Measurements from ENCODE around the gene CALY.
A peak's percentile ranks its signal among the peaks of the same experiment; 100 is the strongest.

The CALY gene

DNA sequence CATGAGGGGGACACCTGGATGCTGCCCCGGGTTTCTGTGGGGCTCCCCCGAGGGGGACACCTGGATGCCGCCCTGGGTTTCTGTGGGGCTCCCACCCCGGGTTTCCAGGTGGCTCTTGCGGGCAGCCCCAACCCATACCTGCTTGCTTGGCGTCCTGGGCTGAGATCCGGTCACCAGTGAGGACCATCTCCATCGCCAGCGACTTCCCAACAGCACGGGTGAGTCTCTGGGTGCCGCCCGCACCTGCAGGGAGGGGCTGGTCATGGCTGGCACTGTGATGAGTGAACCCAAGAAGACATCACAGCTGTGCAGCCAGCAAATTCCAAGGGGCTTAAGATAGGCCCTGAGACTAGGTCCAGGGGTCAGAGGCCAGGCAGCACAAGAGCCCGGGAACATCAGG is 30.1 kb upstream of the CALY start:
- no peak for DNase-seq (ENCODE audit: low read depth)

DNA sequence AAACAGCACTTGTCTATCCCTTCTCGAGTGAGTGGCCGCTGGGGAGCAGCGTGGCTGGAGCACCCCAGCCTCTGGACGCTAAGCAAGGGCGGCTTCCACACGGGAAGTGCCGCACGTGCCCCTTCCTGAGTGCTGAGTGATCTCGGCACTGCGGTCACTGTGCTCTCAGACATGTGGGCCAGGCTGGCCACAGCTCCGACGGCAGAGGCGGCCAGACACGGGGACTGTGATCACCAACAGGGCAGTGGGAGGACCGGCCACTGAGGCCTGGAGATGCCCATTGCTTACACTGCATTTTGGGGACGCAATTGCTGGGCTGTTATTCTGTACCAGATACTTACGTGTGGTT is 29.4 kb upstream of the CALY start:
- no peak for DNase-seq (ENCODE audit: low read depth)

DNA sequence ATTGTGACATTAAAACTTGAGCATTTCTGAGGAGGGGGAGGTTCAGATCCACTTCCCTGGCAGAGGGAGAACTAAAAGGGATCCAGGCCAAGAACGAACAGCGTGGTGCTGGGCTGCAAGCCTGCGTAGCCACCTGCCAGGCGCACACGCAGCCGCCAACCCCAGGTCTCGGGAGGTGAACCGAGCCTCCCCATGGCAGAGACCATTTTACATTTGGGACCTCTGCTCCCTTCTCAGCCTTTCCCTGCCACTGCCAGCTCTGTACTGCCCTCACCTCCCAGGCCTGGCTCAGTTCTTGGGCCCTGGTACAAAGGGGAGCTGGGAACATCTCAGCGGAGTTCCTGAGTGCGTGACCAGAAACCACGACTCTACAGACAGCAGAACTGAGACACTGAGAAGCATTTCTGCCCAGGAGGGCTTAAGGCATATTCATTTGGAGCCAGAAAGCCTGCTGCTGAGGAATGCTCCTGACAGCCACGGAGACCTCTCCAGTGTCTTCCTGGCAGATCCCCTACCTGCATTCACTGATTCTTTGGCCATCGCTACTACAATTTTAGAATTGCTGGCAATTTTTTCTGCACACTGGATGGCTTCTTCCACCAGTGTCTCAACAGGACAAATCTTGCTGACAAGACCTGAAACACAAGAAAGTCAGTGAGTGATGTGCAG is 28.9 kb upstream of the CALY start:
- DNase-seq (ENCODE audit: low read depth), result no peak

DNA sequence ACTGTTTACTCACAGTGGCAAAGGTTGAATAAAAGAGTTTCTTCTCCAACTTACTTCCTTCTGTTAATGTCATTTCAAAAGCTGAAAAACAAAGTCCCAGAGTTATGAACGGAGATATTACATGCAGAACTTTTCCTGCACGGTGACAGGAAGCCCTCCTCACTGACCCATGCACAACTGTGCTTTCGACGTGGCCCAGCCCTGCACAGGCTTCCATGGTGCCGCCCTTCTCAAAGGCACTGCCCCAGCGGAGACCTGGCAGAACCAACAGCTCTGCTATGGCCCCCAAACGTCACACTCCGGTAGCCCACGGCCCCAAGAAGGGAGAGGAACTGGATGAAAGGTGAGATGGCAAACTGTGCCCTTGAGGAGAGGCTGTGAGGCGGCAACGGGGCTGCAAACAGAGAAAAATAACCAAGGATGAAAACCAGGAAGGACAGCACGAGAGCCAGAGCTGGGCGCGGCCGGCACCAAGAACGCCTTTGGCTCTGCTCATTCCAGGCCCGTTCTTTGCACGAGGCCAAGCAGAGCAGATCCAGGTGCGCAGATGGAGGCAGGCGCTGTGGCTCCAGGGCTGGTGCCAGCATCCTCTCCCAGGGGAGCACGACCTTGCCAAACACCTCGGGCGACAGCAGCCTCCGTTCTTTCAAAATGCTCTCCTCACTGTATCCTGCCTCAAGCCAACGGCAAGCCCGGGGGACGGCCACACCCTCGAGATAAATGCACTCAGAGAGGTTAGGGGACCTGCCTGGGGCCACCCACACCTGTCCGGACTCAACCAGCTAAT is 28.1 kb upstream of the CALY start:
- DNase-seq (ENCODE audit: low read depth), result no peak

DNA sequence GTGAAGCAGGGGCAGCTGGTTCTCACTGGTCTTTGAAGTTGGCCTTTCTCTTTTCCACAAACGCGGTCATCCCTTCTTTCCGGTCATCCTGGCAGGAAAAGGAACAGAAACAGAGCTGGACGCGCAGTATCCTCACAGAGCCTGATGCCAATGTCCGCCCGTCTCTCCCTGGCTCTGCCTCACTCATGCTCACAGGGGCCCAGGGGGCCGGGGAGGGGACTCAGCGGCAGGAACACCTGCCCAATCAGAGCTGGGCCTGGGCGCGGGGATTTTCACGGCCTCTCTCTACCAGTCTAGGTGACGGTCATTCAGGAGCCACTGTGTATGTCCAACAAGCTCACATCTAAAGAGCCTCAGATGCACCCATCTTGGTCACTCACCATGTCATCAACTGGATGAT is 26.1 kb upstream of the CALY start:
- DNase-seq (ENCODE audit: low read depth), result no peak

DNA sequence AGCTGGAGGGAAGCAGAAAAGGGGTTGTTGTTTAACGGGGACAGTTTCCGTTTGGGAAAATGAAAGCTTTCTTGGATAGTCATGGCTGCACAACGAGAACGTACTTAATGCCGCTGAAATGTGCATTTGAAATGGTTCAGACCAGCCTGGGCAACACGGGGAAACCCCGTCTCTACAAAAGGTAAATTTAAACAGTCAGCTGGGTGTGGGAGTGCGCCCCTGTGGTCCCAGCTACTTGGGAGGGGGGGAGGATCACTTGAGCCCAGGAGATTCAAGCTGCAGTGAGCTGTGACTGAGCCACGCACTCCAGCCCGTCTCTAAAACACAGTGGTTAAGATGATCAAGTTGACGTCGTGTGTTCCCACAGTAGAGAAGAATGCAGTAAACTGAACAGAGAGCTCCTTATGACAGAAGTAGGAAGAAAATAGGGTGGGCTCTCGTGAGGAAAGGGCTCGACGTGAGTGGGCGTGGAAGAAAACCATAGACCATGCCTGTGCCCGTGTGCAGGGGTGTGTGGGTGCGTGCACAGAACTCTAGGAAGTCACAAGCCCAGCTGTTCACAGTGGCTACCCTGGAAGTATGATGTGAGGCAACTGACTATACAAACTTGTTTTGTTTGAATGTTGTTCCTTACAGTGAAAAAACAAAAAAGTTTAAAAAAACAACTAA is 25.2 kb upstream of the CALY start:
- DNase-seq (ENCODE audit: low read depth), result no peak

DNA sequence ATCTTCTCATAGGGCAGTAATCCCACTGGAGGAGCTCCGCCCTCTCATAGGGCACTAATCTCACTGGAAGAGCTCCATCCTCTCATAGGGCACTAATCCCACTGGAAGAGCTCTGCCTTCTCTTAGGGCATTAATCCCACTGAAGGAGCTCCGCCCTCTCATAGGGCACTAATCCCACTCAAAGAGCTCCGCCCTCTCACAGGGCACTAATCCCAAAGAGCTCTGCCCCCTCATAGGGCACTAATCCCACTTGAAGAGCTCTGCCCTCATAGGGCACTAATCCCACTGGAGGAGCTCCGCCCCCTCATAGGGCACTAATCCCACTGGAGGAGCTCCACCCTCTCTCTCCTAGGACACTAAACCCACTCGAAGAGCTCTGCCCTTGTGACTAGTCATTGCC is 24.5 kb upstream of the CALY start:
- no peak for DNase-seq (ENCODE audit: low read depth)

DNA sequence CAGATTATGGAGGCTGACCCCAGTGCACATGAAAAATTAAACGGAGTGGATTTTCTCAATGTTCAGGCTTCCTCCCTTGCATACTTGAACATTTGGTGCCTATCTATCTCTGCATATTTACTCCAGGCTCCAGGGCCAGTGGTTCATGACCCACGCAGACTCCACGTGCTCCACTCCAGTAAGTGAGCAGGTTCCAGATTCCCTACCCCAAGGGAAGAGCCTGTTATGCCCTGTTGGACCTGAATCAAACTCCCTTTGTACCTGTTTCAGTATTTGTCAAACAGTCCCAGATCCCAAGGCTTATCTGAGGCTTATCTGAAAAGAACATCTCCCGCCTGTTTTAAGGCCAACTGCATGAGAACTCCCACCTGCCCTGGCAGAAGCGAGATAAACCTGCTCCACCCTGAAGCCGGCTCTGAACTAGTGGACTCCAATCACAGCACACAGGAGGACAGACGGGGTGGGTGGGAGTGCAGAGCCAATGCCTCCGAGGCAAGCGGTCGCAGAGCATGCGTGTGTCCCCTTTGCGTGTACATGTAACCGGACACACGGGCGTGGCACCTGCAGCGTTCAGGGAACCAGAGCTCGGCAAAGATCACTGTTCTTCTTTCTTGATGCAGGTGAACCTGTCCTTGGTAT is 23.4 kb upstream of the CALY start:
- DNase-seq (ENCODE audit: low read depth), result no peak

DNA sequence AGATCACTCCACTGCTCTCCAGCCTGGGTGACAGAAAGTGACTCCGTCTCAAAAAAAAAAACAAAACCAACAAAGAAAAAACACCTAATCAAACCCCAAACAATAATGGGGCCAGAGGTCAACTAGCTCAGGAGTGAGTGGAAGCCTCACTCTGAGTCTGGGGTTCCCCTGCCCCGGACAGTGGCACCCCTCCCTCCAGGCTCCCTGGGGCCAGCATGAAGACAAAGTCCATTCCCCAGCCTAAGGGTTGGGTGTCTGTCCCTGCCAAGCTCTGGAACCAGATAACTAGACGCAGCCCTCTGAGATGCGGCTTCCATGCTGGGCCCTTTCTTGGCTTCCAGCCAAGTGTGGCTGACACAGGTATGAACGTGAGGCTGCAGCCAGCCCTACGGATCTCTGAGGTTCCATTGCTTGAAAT is 22.9 kb upstream of the CALY start:
- DNase-seq (ENCODE audit: low read depth), result no peak

DNA sequence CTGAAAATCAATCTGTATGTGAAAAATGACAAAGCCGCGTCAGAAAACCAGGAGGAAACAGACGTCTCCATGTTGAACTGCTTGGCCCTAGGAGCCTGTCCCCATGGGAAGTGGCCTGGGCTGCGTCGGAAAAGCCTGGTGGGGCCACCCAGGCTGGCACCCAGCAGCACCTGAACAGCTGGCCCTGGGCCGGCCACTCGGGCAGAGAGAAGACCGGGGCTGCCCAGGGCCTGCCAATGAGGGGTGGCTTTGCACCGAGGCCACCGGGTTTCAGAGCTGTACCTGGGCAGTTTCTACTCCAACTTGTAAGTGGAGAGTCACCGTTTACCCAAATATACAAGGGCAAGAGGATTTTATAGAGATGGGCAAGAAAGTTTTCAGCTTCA is 22.2 kb upstream of the CALY start:
- no peak for DNase-seq (ENCODE audit: low read depth)

DNA sequence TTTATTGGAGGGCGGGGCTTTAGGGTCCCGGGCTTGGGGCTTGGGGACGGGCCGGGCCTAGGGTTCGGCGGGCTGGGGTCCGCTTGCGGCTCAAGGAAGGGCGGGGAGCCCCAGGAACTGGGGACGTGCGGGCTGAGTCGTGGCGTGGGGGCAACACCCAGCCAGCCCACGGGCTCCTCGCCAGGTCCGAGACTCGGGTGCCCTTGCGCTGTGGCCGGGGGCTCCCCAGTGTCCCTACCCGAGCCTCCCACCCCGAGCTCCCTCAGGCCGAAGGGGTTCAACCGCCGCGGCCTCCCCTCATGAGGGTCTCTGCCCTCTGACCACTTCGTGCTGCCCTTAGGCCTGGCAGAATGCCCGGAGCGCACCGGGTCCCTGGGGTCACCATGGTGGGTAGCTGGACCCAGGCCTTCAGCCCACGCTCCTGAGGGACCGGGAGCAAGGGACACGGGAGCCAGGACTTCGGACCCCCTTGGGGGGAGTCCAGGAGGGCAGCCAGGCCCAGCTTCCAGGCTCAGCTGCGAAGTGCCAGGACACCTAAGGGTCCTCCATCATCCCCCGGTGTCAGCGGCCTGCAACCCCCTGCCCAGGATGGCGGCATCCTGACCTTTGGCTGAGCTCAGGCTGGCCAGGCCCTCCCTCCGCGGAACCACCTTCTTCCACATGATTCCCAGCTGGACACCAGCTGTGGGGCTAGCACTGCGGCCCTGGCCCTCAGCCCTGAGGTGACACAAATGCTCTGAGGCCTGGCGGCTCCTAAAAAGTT is 21.6 kb upstream of the CALY start:
- DNase-seq (ENCODE audit: low read depth), result no peak

DNA sequence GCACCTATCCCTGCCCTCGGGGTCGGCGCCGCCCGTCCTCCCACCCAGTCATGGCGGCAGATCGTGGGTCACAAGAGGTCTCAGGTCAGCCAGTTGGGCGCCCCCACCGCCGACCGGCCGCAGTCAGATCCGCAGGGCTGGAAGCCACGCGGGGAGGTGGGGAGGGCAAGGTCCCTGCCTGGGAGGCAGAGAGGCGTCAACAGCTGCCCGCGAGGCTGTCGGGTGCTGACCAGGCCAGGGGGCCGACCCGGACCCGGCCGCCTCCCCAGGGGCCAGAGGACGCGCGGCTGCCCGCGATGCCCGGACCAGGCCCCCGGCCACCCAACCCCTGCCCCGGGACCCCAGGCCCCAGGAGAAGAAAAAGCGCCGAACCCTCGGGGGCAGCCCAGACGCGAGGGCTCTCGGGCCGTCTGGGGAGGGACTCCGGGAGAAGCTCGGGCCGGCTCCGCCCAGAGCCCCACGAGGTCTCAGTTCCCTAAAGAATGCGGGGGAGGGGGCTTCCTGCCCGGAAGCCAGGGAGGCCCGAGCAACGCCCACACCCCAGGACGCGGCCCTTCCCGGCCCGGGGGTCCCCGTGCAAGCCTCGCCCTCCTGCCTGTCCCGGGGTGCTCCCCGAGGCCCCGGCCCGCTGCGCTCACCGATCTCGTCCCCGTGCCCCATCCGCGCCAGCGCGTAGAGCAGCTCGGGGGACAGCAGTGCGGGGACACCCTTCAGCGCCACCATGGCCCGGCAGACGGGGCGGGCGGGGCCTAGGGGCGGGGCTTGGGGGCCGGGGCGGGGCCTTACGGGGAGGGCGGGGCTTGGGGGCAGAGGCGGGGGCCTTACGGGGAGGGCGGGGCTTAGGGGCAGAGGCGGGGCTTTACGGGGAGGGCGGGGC is 20.8 kb upstream of the CALY start, which contains the start of gene FUOM:
Gene FUOM, minus strand, starts transcription at position 735 of the 877 bp plus-strand sequence. Its CDS starts 12 bp downstream, at position 723.
- DNase-seq (ENCODE audit: low read depth), result peak; percentile 41

DNA sequence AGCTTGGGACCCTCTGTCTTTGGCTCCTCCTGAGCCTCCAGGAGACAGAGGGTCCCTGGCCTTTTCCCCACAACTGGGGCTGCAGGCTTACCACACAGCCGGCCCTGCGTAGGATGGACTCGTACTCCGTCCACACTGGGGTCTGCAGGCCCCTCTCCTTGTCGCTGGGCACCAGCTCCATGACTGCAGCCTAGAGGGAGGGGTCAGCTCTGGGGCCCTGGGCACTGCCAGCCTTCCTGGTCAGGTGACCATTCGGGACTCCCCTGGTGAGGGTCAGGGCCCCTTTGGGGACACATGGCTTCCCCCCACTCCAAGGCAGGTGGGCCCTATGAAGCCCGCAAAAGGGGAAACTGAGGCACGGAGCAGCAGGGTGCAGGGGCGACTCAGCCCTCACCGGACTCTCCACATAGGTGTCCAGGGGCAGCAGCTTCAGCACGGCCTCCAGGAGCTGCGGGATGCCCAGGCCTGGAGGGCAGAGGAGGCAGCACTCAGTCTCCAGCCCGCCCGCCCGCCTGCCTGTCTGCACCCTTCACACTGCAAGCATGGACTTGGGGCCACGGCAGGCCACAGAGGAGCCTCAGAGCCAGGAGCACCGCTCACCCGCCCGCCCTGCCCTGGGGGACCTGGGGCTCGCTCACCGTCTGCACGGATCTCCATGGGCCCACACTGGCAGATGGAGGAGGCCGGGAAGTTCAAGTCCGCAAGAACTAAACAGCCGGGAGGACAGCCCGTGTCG is 20.0 kb upstream of the CALY start:
- no peak for DNase-seq (ENCODE audit: low read depth)

DNA sequence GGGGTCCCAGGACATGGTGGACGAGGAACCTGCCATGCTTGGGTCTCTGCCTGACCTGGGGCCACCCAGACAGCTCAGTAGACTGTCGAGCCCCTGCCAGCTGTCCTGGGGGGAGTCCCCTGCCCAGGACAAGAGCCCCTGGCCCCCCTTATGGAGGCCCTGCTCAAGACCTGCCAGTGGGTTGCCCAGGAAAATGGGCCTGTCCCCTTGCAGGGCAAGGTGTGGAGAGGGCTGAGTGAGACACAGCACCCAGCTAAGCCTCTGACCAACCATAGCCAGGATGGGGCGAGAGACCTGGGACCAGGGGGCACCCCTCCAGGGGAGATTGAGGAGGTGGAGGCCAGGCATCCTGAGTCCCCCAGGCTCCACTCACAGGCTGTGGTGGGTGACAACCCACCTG is 19.3 kb upstream of the CALY start:
- DNase-seq (ENCODE audit: low read depth), result no peak

DNA sequence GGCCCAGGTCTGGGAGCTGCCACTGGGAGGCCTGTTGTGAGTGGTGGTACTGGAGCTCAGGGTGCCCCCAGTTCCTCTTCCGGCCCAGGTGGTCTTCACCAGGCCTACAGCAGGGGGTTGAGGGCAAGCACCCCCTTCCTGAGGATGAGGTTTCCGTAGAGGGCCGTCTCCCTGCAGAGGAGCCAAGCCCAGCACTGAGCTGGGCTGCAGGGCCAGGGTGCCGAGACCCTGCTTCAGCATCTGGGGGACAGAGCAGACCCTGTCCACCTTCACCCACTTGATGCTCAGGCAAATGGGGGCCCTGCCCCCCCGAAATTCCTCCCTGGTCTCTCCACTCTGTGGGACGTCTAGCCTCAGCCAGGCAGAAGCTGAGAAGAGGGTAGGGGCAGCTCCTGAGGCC is 18.6 kb upstream of the CALY start:
- no peak for DNase-seq (ENCODE audit: low read depth)

DNA sequence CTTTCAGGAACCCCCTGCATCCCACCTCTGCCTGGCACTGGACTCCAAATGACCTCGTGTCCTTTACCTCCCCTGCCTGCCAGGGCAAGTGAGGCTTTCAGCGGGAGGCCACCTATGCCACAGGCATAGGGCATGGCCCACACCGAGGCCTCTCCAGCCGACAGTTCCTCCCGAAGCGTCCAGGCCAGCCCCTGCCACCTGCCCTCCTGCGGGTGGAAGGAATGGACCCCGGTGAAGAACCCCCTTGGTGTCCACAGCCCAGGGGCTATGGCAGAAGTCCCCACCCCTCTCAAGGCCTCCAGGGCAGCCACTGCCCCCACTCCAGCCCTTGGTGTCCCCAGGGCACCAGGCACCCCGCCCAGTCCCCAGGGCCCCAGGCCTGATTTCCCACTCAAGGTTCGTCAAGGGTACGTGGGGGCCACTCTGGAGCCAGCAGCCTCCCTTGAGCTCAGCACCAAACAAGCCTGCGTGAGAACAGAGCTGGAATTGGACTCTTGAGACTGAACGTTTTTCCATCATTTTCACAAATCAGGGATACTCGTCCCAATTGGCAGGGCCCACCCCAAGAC is 18.1 kb upstream of the CALY start:
- DNase-seq (ENCODE audit: low read depth), result no peak

DNA sequence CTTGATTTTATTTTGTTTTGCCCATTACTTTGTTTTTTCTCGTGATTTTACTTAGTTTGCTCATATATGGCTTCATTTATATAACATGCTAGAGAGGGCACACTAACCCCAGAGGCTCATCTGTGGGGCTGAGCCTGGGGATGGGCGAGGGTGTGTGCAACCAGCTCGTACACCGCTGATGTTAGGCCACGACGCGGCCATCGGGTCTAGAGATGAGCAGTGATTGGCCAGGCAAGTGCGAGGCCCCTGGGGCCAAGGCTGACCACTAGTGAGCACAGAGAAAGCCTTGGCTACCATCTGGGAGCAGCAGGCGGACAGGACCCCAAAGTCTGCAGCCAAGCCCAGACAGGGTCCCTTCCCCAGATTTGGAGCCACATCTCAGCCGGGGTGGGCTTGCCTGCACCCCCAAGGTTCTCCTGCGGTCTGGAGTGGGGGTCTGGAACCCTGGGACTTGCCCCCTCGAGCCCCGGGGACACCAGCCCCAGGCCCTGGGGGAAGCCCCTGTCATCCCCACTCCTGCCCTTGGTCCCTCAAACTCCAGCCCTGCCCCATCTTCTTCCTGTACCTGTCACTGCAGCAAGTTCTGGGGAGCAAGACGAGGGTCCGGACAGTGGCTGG is 17.4 kb upstream of the CALY start:
- DNase-seq (ENCODE audit: low read depth), result no peak

DNA sequence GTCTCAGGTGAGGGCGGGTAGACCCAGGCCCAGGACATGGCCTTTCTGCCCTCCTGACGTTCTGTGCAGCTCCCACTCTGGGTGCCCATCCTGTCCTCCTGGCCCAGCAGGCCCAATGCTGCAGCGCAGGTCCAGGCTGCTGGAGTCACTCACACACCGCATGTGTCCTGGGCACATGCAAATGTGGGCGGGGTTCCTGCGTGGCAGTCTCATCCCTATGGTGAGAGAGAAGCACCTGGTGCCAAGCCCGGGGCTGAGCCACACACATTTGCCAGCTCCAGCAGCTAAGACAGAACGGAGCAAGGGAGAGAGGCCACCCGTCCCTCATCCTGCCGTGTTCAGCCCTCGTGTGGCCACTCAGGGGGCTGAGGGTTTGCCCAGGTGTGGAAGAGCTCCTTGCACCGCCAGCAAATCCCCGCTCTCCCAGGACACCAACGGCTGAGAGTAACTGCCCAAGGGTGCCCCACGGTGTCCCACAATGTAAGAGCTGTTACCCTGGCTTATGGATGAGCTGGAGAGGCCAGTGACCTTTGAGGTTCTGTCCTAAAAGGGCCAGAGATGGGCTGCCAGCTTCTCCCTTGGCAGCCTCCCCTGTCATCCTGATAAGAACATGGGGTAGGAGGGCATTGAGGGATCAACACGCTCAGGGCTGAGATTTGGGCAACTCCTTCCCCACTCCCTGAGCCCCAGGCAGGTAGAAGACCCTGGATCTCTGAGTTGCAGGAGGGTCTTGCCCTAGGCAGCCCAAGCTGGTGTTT is 16.7 kb upstream of the CALY start:
- no peak for DNase-seq (ENCODE audit: low read depth)

Measured in iris pigment epithelial cell (primary cell).